Sigmoid colon (tissue), 7 donors: ENCODE results near the gene C5orf22. TPM values are rescaled to one million over a fixed set of nuclear protein-coding genes. Genes with fewer than 3 reads are reported as not detected.

Source experiments
- DNase-seq: peaks from one replicate; pipeline ENCODE4 v3.0.0-alpha.2; 2019
- H3K27ac ChIP-seq, 4 donors: fragments of 200-600 bp; sonication (generic); one replicate each; pipeline ENCODE4 v1.5.1; 2016 to 2019; ENCODE audit warnings: mild to moderate bottlenecking in 1 of 4
- H3K27me3 ChIP-seq, 3 donors: fragments of 200-600 bp; sonication (generic); one replicate each; pipeline ENCODE4 v1.5.1; 2019; ENCODE audit warnings: mild to moderate bottlenecking in 1 of 3
- H3K36me3 ChIP-seq, 4 donors: fragments of 200-600 bp; sonication (generic); one replicate each; pipeline ENCODE4 v1.5.1; 2016 to 2019
- H3K4me1 ChIP-seq, 4 donors: fragments of 200-600 bp; sonication (generic); one replicate each; pipeline ENCODE4 v1.5.1; 2017 to 2019
- H3K4me3 ChIP-seq, 4 donors: fragments of 200-600 bp; sonication (generic); one replicate each; pipeline ENCODE4 v1.5.1; 2017 to 2019; ENCODE audit warnings: mild to moderate bottlenecking in 2 of 4, moderate library complexity in 1 of 4
- H3K9me3 ChIP-seq, 4 donors: fragments of 200-600 bp in 3 of 4; sonication (generic) in 3 of 4; one replicate each; pipeline versions ENCODE4 v1.5.1 to v1.6.1; 2013 to 2019
- EP300 ChIP-seq, 4 donors: sonication (generic); formaldehyde crosslinking; IDR thresholded peaks; one replicate each; pipeline ENCODE4 v1.6.1; 2017; ENCODE audit warnings: antibody characterized with exemption in 4 of 4
- POLR2A ChIP-seq, 2 donors: fragments of 450-650 bp; IDR thresholded peaks; one replicate each; pipeline ENCODE4 v1.6.1; 2016; ENCODE audit warnings: antibody characterized with exemption in 2 of 2, mild to moderate bottlenecking in 2 of 2, moderate library complexity in 2 of 2
- POLR2AphosphoS5 ChIP-seq, 4 donors: sonication (generic); formaldehyde crosslinking; IDR thresholded peaks; one replicate each; pipeline ENCODE4 v1.6.1; 2017; ENCODE audit warnings: antibody characterized with exemption in 4 of 4
- WGBS, 2 donors: extraction: QIAGEN DNeasy Blood & Tissue Kit; methylation state at CpG; one replicate each; pipeline ENCODE4 v1.1.7; 2013; 5-methylcytosine and 5-hydroxymethylcytosine counted together
- intact Hi-C: fragments of 100-400 bp; cut with DNase I; formaldehyde crosslinking; loops from one replicate; pipeline ENCODE4 v1.15.1; 2023
- polyA plus RNA-seq, 3 donors: library from polyadenylated mRNA; stranded (reverse); fragments of 200-250 nt; gene quantifications; one replicate each; pipeline ENCODE4 v1.2.3, GENCODE V29; 2013
- small RNA-seq, 3 donors: library from RNA; depleted of rRNA; stranded (forward); fragments of <200 nt; gene quantifications; one replicate each; pipeline ENCODE3, GENCODE V24; 2016
- total RNA-seq, 4 donors: library from RNA; depleted of rRNA; stranded (reverse); fragments of >200 nt; gene quantifications; one replicate each; pipeline ENCODE4 v1.1.0, GENCODE V29; 2016
- TF ChIP-seq, protein P1 (sequence below), 4 experiments: fragments of 450-650 bp in 3 of 4; fragments of 200-600 bp in 1 of 4; IDR thresholded peaks; one replicate each; pipeline ENCODE4 v1.5.1; 2016 to 2019; ENCODE audit warnings: antibody characterized with exemption in 4 of 4, mild to moderate bottlenecking in 3 of 4, moderate library complexity in 2 of 4
- donor health status: healthy with polysubstance abuse.
- donor health status: Bipolar disorder and iron deficiency.
- donor health status: healthy.

Gene C5orf22
- total and polyA plus RNA-seq, 7 donors: 12.0 to 29.4 (median 15.6) TPM

- intact Hi-C loops: no loop called here
- DNase-seq: no peak
- TF ChIP-seq EP300 (IDR thresholded peaks at IDR 0.05) (no peak), POLR2AphosphoS5 (IDR thresholded peaks at IDR 0.05) (no peak), POLR2A (IDR thresholded peaks at IDR 0.05) (no peak)
- TF ChIP-seq, protein P1, sequence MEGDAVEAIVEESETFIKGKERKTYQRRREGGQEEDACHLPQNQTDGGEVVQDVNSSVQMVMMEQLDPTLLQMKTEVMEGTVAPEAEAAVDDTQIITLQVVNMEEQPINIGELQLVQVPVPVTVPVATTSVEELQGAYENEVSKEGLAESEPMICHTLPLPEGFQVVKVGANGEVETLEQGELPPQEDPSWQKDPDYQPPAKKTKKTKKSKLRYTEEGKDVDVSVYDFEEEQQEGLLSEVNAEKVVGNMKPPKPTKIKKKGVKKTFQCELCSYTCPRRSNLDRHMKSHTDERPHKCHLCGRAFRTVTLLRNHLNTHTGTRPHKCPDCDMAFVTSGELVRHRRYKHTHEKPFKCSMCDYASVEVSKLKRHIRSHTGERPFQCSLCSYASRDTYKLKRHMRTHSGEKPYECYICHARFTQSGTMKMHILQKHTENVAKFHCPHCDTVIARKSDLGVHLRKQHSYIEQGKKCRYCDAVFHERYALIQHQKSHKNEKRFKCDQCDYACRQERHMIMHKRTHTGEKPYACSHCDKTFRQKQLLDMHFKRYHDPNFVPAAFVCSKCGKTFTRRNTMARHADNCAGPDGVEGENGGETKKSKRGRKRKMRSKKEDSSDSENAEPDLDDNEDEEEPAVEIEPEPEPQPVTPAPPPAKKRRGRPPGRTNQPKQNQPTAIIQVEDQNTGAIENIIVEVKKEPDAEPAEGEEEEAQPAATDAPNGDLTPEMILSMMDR (IDR thresholded peaks at IDR 0.05): no peak
- 76 to 80% methylated on average over 2 of the region's 2 CpGs for WGBS, 2 donors
- Histone ChIP-seq H3K4me1 (no peaks in the 10 kb centered on the region), H3K27ac (no peak overlapping the region), H3K36me3 (no peaks in the 10 kb centered on the region), H3K9me3 (no peaks in the 10 kb centered on the region), H3K27me3 (no peaks in the 10 kb centered on the region), H3K4me3 (no peak overlapping the region)
These were observed 72.1 kb downstream of the C5orf22 start for GRCh38 chr5:31604240-31604639.

- 87 to 90% methylated on average over 2 of the region's 2 CpGs for WGBS, 2 donors
- no peak for TF ChIP-seq POLR2AphosphoS5 (IDR thresholded peaks at IDR 0.05)
- Histone ChIP-seq H3K9me3 (no peaks in the 10 kb centered on the region), H3K27ac (no peak overlapping the region), H3K4me1 (no peaks in the 10 kb centered on the region), H3K36me3 (no peaks in the 10 kb centered on the region), H3K4me3 (no peak overlapping the region), H3K27me3 (no peaks in the 10 kb centered on the region)
- intact Hi-C loops: no loop called here
- no peak for DNase-seq
These were observed 72.5 kb downstream of the C5orf22 start for GRCh38 chr5:31604644-31605043.

Small RNA genes lying within 50 kb of the gene (small RNA-seq; reads per million reads assigned to genes)
- gene RF00019: 0 reads per million in 3 donors
- 0 reads per million in 3 donors for gene RNU6-363P

Other genes starting within 250 kb of the C5orf22 start
- 10 to 100 TPM; 17.3 to 57.6 (median 34.7) TPM for gene DROSHA, start 208 bp upstream of the C5orf22 start, total RNA-seq
- 10 to 100 TPM; 23.1 to 40.6 (median 26.4) TPM for gene DROSHA, start 208 bp upstream of the C5orf22 start, polyA plus RNA-seq
- 10 to 100 TPM in 2 of 4 donors, 1 to 10 TPM in 2; 7.1 to 11.7 (median 10.0) TPM for gene PDZD2, start 106.8 kb downstream of the C5orf22 start, total RNA-seq
- gene PDZD2, start 106.8 kb downstream of the C5orf22 start, polyA plus RNA-seq: 1 to 10 TPM; 1.2 to 2.1 (median 1.9) TPM